Smooth muscle cell (in vitro differentiated cells): Measurements from ENCODE around the gene RIMBP2. TPM values are rescaled to one million over a fixed set of nuclear protein-coding genes. Genes with fewer than 3 reads are reported as not detected.

Experiments used
- DNase-seq: peaks from one replicate; lab custom pipeline; 2025; ENCODE audit not compliant: unreplicated experiment; lab: John Stamatoyannopoulos, UW
- H2AFZ ChIP-seq: fragments of 200-600 bp; sonication (generic); 2 replicates; pipeline ENCODE4 v1.6.0; 2016; ENCODE audit warnings: antibody characterized with exemption, low read depth, mild to moderate bottlenecking
- H3F3A ChIP-seq: fragments of 200-600 bp; sonication (generic); 2 replicates; pipeline ENCODE4 v1.6.0; 2017; ENCODE audit warnings: antibody characterized with exemption, low read depth
- H3K27ac ChIP-seq: fragments of 200-600 bp; sonication (generic); 2 replicates; pipeline ENCODE4 v1.5.1; 2016; ENCODE audit warnings: low read depth, mild to moderate bottlenecking
- H3K27me3 ChIP-seq: fragments of 200-600 bp; sonication (generic); 2 replicates; pipeline ENCODE4 v1.6.1; 2016; ENCODE audit warnings: low read depth, mild to moderate bottlenecking
- H3K36me3 ChIP-seq: fragments of 200-600 bp; sonication (generic); 2 replicates; pipeline ENCODE4 v1.5.1; 2016; ENCODE audit warnings: low read depth
- H3K4me1 ChIP-seq: fragments of 200-600 bp; sonication (generic); 2 replicates; pipeline ENCODE4 v1.5.1; 2016; ENCODE audit warnings: low read depth
- H3K4me2 ChIP-seq: fragments of 200-600 bp; sonication (generic); 2 replicates; pipeline ENCODE4 v1.6.0; 2016; ENCODE audit warnings: mild to moderate bottlenecking
- H3K4me3 ChIP-seq: fragments of 200-600 bp; sonication (generic); 2 replicates; pipeline ENCODE4 v1.5.1; 2016; ENCODE audit warnings: mild to moderate bottlenecking
- H3K79me2 ChIP-seq: fragments of 200-600 bp; sonication (generic); 2 replicates; pipeline ENCODE4 v1.6.0; 2016; ENCODE audit warnings: low read depth, mild to moderate bottlenecking
- H3K9ac ChIP-seq: fragments of 200-600 bp; sonication (generic); 2 replicates; pipeline ENCODE4 v1.6.0; 2016; ENCODE audit warnings: low read depth
- H3K9me3 ChIP-seq: fragments of 200-600 bp; sonication (generic); replicated peaks from 2 replicates; pipeline ENCODE4 v1.5.1; 2016; ENCODE audit warnings: low read depth
- H4K20me1 ChIP-seq: fragments of 200-600 bp; sonication (generic); 2 replicates; pipeline ENCODE4 v1.6.0; 2016; ENCODE audit warnings: low read depth
- WGBS: methylation state at CpG from one replicate; pipeline ENCODE4 v1.1.7; 2016; ENCODE audit warnings: low lambda C conversion rate; 5-methylcytosine and 5-hydroxymethylcytosine counted together
- polyA plus RNA-seq: library from polyadenylated mRNA; unstranded; fragments of >200 nt; fragmentation: Nextera tagmentation; extraction: Ambion mirVana; gene quantifications from 2 replicates; pipeline ENCODE4 v1.2.1, GENCODE V29; 2016
- total RNA-seq: library from RNA; depleted of rRNA; stranded (reverse); fragments of >200 nt; gene quantifications from 2 replicates; pipeline ENCODE4 v1.2.3, GENCODE V29; 2014
- TF ChIP-seq, protein P1 (sequence below): fragments of 200-600 bp; sonication (generic); IDR thresholded peaks from 2 replicates; pipeline ENCODE4 v1.5.1; 2017; ENCODE audit warnings: borderline replicate concordance, mild to moderate bottlenecking, antibody characterized with exemption; ENCODE audit not compliant: insufficient read depth, poor library complexity, severe bottlenecking

The RIMBP2 gene
- total and polyA plus RNA-seq, 2 experiments from 2014 or later = 2.3 TPM; not detected in 1

DNA sequence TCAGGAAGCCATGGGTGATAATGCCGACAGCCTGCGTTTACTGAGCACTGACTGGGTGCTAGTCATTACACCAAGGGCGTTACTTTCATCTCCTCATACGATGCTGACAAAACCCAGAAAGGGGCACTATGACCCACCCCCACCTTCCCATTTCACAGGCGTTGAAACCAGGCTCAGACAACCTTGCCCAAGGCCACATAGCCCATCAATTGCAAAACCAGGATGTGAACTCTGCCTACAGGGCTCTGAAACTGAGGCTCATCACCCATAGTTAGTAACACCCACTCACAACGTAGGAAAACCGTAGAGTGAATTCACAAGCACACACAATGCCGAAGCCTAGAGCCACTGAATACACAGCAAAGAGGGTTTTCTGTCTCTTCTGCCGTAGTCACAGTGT lies 119.9 kb downstream of the RIMBP2 start:
- no peaks in the 10 kb centered on the region for H3K9me3 ChIP-seq
- TF ChIP-seq, protein P1, sequence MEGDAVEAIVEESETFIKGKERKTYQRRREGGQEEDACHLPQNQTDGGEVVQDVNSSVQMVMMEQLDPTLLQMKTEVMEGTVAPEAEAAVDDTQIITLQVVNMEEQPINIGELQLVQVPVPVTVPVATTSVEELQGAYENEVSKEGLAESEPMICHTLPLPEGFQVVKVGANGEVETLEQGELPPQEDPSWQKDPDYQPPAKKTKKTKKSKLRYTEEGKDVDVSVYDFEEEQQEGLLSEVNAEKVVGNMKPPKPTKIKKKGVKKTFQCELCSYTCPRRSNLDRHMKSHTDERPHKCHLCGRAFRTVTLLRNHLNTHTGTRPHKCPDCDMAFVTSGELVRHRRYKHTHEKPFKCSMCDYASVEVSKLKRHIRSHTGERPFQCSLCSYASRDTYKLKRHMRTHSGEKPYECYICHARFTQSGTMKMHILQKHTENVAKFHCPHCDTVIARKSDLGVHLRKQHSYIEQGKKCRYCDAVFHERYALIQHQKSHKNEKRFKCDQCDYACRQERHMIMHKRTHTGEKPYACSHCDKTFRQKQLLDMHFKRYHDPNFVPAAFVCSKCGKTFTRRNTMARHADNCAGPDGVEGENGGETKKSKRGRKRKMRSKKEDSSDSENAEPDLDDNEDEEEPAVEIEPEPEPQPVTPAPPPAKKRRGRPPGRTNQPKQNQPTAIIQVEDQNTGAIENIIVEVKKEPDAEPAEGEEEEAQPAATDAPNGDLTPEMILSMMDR = no peak
- 85% methylated on average over 9 of the region's 9 CpGs for WGBS

GRCh38 chr12:130595566-130595965 lies 120.5 kb downstream of the RIMBP2 start:
- no peaks in the 10 kb centered on the region for H3K9me3 ChIP-seq
- no peaks in the 10 kb centered on the region for H3F3A ChIP-seq

More for the DNA sequence above, 119.9 kb downstream of the RIMBP2 start:
- Histone ChIP-seq H3K4me3 (no peak overlapping the region), H3K9ac (no peak overlapping the region), H3K79me2 (no peaks in the 10 kb centered on the region), H2AFZ (no peak overlapping the region), H3K27ac (no peak overlapping the region), H3F3A (no peaks in the 10 kb centered on the region), H3K36me3 (no peaks in the 10 kb centered on the region), H3K4me2 (no peak overlapping the region), H3K27me3 (no peaks in the 10 kb centered on the region), H3K4me1 (no peaks in the 10 kb centered on the region), H4K20me1 (no peaks in the 10 kb centered on the region)
- no peak for DNase-seq

GRCh38 chr12:130593056-130593455 lies 123.0 kb downstream of the RIMBP2 start:
- Histone ChIP-seq H3K9me3 (no peaks in the 10 kb centered on the region), H3K36me3 (no peaks in the 10 kb centered on the region), H3K79me2 (no peaks in the 10 kb centered on the region), H2AFZ (no peak overlapping the region), H3K4me3 (no peak overlapping the region), H3K4me2 (no peak overlapping the region), H3K9ac (no peak overlapping the region), H4K20me1 (no peaks in the 10 kb centered on the region), H3F3A (no peaks in the 10 kb centered on the region), H3K27me3 (no peaks in the 10 kb centered on the region), H3K27ac (no peak overlapping the region), H3K4me1 (no peaks in the 10 kb centered on the region)
- WGBS = 91% methylated on average over 11 of the region's 11 CpGs
- TF ChIP-seq, protein P1 = no peak
- DNase-seq = no peak

More at GRCh38 chr12:130595566-130595965, 120.5 kb downstream of the RIMBP2 start:
- H3K4me2 ChIP-seq = no peak overlapping the region
- no peak for DNase-seq
- H3K4me1 ChIP-seq = no peaks in the 10 kb centered on the region
- TF ChIP-seq, protein P1 = no peak
- 83% methylated on average over 9 of the region's 9 CpGs for WGBS
- H3K9ac ChIP-seq = no peak overlapping the region
- no peak overlapping the region for H3K4me3 ChIP-seq
- no peak overlapping the region for H2AFZ ChIP-seq
- no peak overlapping the region for H3K27ac ChIP-seq
- H3K27me3 ChIP-seq = no peaks in the 10 kb centered on the region
- H3K36me3 ChIP-seq = no peaks in the 10 kb centered on the region
- H4K20me1 ChIP-seq = no peaks in the 10 kb centered on the region
- H3K79me2 ChIP-seq = no peaks in the 10 kb centered on the region

DNA sequence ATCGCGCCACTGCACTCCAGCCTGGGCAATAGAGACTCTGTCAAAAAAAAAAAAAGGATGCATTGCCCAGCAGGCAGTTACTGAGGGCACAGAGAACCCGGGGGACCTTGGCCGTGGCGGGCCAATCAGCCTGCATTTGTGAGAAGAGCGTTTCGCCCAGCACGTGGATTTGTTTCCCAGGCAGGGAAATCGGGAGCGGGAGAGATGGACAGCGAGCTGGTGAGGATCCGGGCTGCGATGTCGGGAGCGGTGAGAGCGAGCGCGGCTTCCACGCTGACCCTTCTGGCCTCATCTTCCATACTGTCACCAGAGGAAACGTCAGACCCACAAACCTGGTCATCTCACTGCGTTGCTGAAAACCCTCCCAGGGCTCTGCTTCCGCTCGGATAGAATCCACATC lies 123.5 kb downstream of the RIMBP2 start:
- no peaks in the 10 kb centered on the region for H3K27me3 ChIP-seq
- H3K9me3 ChIP-seq = no peaks in the 10 kb centered on the region
- 94% methylated on average over 18 of the region's 23 CpGs for WGBS
- H3K79me2 ChIP-seq = no peaks in the 10 kb centered on the region
- H3F3A ChIP-seq = no peaks in the 10 kb centered on the region
- TF ChIP-seq, protein P1 = no peak
- no peak overlapping the region for H2AFZ ChIP-seq
- no peak overlapping the region for H3K4me2 ChIP-seq
- no peaks in the 10 kb centered on the region for H4K20me1 ChIP-seq
- no peak overlapping the region for H3K4me3 ChIP-seq
- H3K27ac ChIP-seq = no peak overlapping the region
- DNase-seq = no peak
- no peak overlapping the region for H3K9ac ChIP-seq
- H3K4me1 ChIP-seq = no peaks in the 10 kb centered on the region
- H3K36me3 ChIP-seq = no peaks in the 10 kb centered on the region
